Fibroblast of lung (primary cell): ENCODE measurements around the gene CST9.

Experiments used
- EZH2 ChIP-seq: IDR thresholded peaks from 2 replicates; pipeline ENCODE4 v1.5.1; 2012; ENCODE audit warnings: low read length, control low read depth, mild to moderate bottlenecking; ENCODE audit errors: missing control alignments
- TF ChIP-seq, protein P1 (sequence below), 2 donors: IDR thresholded peaks in 1 of 2; conservative IDR thresholded peaks in 1 of 2; 1 replicate in 1 of 2; 2 replicates in 1 of 2; pipeline ENCODE4 v1.5.1; 2011 to 2012; ENCODE audit warnings: low read length in 2 of 2, control low read depth in 1 of 2, inconsistent platforms in 1 of 2, low read depth in 1 of 2, mild to moderate bottlenecking in 1 of 2

DNA sequence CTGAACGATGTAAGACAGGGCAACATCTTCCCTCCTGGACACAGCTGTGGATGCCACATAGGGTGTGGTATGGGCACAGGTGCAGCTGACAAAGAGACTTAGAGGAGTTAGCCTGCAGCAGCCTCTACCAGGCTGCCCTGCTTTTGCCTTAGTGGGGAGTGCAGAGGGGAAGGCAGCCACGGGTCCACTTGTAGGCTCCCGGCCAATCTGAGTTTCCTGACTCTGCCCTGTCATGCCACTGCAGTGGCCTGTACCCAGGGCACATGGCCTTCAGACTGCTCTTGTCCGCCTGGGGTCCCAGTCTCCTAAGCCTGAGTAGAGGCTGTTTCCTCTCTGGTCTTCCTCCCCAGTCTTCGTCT is 20.3 kb downstream of the CST9 start:
- TF ChIP-seq, protein P1, sequence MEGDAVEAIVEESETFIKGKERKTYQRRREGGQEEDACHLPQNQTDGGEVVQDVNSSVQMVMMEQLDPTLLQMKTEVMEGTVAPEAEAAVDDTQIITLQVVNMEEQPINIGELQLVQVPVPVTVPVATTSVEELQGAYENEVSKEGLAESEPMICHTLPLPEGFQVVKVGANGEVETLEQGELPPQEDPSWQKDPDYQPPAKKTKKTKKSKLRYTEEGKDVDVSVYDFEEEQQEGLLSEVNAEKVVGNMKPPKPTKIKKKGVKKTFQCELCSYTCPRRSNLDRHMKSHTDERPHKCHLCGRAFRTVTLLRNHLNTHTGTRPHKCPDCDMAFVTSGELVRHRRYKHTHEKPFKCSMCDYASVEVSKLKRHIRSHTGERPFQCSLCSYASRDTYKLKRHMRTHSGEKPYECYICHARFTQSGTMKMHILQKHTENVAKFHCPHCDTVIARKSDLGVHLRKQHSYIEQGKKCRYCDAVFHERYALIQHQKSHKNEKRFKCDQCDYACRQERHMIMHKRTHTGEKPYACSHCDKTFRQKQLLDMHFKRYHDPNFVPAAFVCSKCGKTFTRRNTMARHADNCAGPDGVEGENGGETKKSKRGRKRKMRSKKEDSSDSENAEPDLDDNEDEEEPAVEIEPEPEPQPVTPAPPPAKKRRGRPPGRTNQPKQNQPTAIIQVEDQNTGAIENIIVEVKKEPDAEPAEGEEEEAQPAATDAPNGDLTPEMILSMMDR (conservative IDR thresholded peaks at IDR 0.05 in 1 of 2, IDR thresholded peaks at IDR 0.05 in 1 of 2; ENCODE audit: low read depth in 1 of 2, low read length in 2 of 2): no peak
- no peak for TF ChIP-seq EZH2
